Right ventricle myocardium superior (tissue), 1 donor: ENCODE measurements around the gene AOC3. TPM values are rescaled to one million over a fixed set of nuclear protein-coding genes. Genes with fewer than 3 reads are reported as not detected.

Source experiments
- ATAC-seq: fragments of 200-7000 bp; cut with Tn5 transposase; one replicate; pipeline ENCODE4 v1.9.1; 2020; ENCODE audit warnings: mild to moderate bottlenecking; ENCODE audit not compliant: poor library complexity
- DNase-seq: peaks from one replicate; pipeline ENCODE4 v3.0.0-alpha.2; 2020
- intact Hi-C: fragments of 100-400 bp; cut with DNase I; formaldehyde crosslinking; loops from one replicate; pipeline ENCODE4 v1.11.2; 2022
- microRNA-seq: library from miRNA; unstranded; fragments of <30 nt; microRNA quantifications from one replicate; pipeline ENCODE4 v1.2.0, GENCODE V29; 2020
- total RNA-seq: library from RNA; stranded (reverse); fragmentation: NEBNext Ultra II Directional; extraction: Animal tissue kit (Norgen Biotek cat#: 25700); gene quantifications from one replicate; pipeline ENCODE4 v1.2.1, GENCODE V29; 2021
- donor health status: DM: no; HTN: yes; CAD: no; lungs with severe emphysema.

The AOC3 gene
- total RNA-seq, 1 donor from 2014 or later = 8.3 TPM

GRCh38 chr17:42906772-42907446 lies 55.9 kb downstream of the AOC3 start:
- no peak for DNase-seq

More at GRCh38 chr17:42906772-42907446, 55.9 kb downstream of the AOC3 start:
- ATAC-seq = no peak
- intact Hi-C loops = no loop called here

Small RNA genes lying within 50 kb of the gene (microRNA-seq; reads per million reads assigned to microRNA genes)
- gene MIR6781 = not detected

Other genes with a start within 250 kb of the AOC3 start
- gene RETREG3, start 241.8 kb upstream of the AOC3 start, total RNA-seq = 21.4 TPM
- gene TUBG1, start 241.5 kb upstream of the AOC3 start, total RNA-seq = 49.1 TPM
- 12.4 TPM for gene TUBG2, start 191.9 kb upstream of the AOC3 start, total RNA-seq
- gene PLEKHH3, start 174.2 kb upstream of the AOC3 start, total RNA-seq = 27.5 TPM
- 1.0 TPM for gene CCR10, start 169.4 kb upstream of the AOC3 start, total RNA-seq
- 4.2 TPM for gene CNTNAP1, start 168.7 kb upstream of the AOC3 start, total RNA-seq
- gene EZH1, start 106.2 kb upstream of the AOC3 start, total RNA-seq = 47.2 TPM
- 38.2 TPM for gene RAMP2, start 90.0 kb upstream of the AOC3 start, total RNA-seq
- gene VPS25, start 77.8 kb upstream of the AOC3 start, total RNA-seq = 30.3 TPM
- gene WNK4, start 70.6 kb upstream of the AOC3 start, total RNA-seq = not detected
- 67.2 TPM for gene COA3, start 52.5 kb upstream of the AOC3 start, total RNA-seq
- gene CNTD1, start 52.3 kb upstream of the AOC3 start, total RNA-seq = not detected
- gene BECN1, start 26.9 kb upstream of the AOC3 start, total RNA-seq = 78.0 TPM
- 74.7 TPM for gene PSME3, start 17.8 kb upstream of the AOC3 start, total RNA-seq
- 0.32 TPM for gene AOC2, start 6.6 kb upstream of the AOC3 start, total RNA-seq
- gene G6PC1, start 49.6 kb downstream of the AOC3 start, total RNA-seq = not detected
- gene AARSD1, start 113.3 kb downstream of the AOC3 start, total RNA-seq = 30.6 TPM
- gene PTGES3L, start 128.9 kb downstream of the AOC3 start, total RNA-seq = 50.6 TPM
- gene RUNDC1, start 129.4 kb downstream of the AOC3 start, total RNA-seq = 10.0 TPM
- 675 TPM for gene RPL27, start 147.2 kb downstream of the AOC3 start, total RNA-seq
- gene IFI35, start 155.6 kb downstream of the AOC3 start, total RNA-seq = 14.4 TPM
- 89.7 TPM for gene VAT1, start 171.2 kb downstream of the AOC3 start, total RNA-seq
- 0.65 TPM for gene RND2, start 174.0 kb downstream of the AOC3 start, total RNA-seq